Naive B cell (primary cell): ENCODE data around the gene KPNB1. TPM values are rescaled to one million over a fixed set of nuclear protein-coding genes. Genes with fewer than 3 reads are reported as not detected.

Source experiments
- ATAC-seq, 2 donors: fragments of 150-1000 bp; cut with Tn5 transposase; 2 replicates each; pipeline ENCODE4 v1.10.0; 2021; ENCODE audit warnings: low read depth in 2 of 2, mild to moderate bottlenecking in 2 of 2, moderate library complexity in 2 of 2
- DNase-seq: peaks from one replicate; pipeline ENCODE4 v3.0.0; 2022
- H3K27ac Mint-ChIP-seq, 6 donors: one replicate each; pipeline ENCODE4 v1.8.0; 2020 to 2022; ENCODE audit warnings: mild to moderate bottlenecking in 6 of 6, mixed read lengths in 6 of 6, moderate library complexity in 5 of 6, inconsistent platforms in 2 of 6
- H3K27me3 Mint-ChIP-seq, 3 donors: one replicate each; pipeline ENCODE4 v1.8.0; 2021 to 2022; ENCODE audit warnings: mixed read lengths in 3 of 3, mild to moderate bottlenecking in 1 of 3
- H3K36me3 Mint-ChIP-seq, 2 donors: one replicate each; pipeline ENCODE4 v1.8.0; 2020 to 2022; ENCODE audit warnings: mixed read lengths in 2 of 2, inconsistent platforms in 1 of 2, mild to moderate bottlenecking in 1 of 2
- H3K4me1 Mint-ChIP-seq, 3 donors: one replicate each; pipeline ENCODE4 v1.8.0; 2020 to 2022; ENCODE audit warnings: mixed read lengths in 3 of 3, inconsistent platforms in 1 of 3, mild to moderate bottlenecking in 1 of 3, moderate library complexity in 1 of 3
- H3K4me3 Mint-ChIP-seq, 8 donors: one replicate each; pipeline ENCODE4 v1.8.0; 2020 to 2022; ENCODE audit warnings: mild to moderate bottlenecking in 8 of 8, mixed read lengths in 8 of 8, moderate library complexity in 8 of 8, inconsistent platforms in 2 of 8
- H3K9me3 Mint-ChIP-seq, 7 donors: one replicate each; pipeline ENCODE4 v1.8.0; 2020 to 2022; ENCODE audit warnings: mixed read lengths in 7 of 7, mild to moderate bottlenecking in 5 of 7, inconsistent platforms in 2 of 7, moderate library complexity in 1 of 7
- polyA plus RNA-seq, 6 donors: library from polyadenylated mRNA; unstranded; fragments of 300-500 nt; fragmentation: Illumina TruSeq; gene quantifications; one replicate each; pipeline ENCODE4 v1.2.3, GENCODE V29; 2021; ENCODE audit warnings: low read depth in 6 of 6

The KPNB1 gene
- polyA plus RNA-seq, 6 donors from 2014 or later, result 6.4 to 33.5 (median 30.6) TPM

DNA sequence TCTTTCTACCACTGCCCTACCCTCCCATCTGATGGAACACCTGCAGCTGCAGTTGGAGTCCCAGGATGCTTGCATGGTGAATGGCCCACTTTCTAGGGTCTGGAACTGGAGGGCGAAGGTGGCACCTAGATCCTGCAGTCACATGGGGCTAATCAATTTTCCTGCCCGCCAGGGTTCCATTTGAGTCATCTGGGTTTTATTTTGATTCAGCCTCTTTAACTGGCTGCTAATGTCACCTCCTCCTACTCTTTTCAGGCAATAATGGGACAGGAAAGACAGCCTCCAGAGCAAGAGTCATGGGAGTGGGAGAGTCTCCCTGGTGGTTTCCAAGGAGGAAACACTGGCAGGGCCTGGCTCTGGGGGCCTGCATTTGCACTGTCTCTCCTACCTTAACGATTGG, 40.4 kb downstream of the KPNB1 start:
- Mint-ChIP-seq H3K9me3 (no peaks in the 10 kb centered on the region), H3K36me3 (no peaks in the 10 kb centered on the region), H3K4me3 (no peak overlapping the region), H3K4me1 (peaks cover 19 to 22% (median 22%) of the 10 kb centered on the region in 3 donors), H3K27me3 (no peaks in the 10 kb centered on the region), H3K27ac (no peak overlapping the region)
- ATAC-seq (no peak), DNase-seq (no peak)

- no peaks in the 10 kb centered on the region for H3K27me3 Mint-ChIP-seq
- no peak for ATAC-seq
- peak overlapping the region in 4 of 6 donors; percentile 75 to 80 (median 76) for H3K27ac Mint-ChIP-seq
- no peaks in the 10 kb centered on the region for H3K36me3 Mint-ChIP-seq
- peak overlapping the region; percentile 49 to 100 (median 92) for H3K4me3 Mint-ChIP-seq
- H3K9me3 Mint-ChIP-seq, result no peaks in the 10 kb centered on the region
- DNase-seq, result no peak
- peaks cover 32 to 38% (median 35%) of the 10 kb centered on the region in 3 donors for H3K4me1 Mint-ChIP-seq
Observed at GRCh38 chr17:47692137-47692894, 42.6 kb downstream of the KPNB1 start.

DNA sequence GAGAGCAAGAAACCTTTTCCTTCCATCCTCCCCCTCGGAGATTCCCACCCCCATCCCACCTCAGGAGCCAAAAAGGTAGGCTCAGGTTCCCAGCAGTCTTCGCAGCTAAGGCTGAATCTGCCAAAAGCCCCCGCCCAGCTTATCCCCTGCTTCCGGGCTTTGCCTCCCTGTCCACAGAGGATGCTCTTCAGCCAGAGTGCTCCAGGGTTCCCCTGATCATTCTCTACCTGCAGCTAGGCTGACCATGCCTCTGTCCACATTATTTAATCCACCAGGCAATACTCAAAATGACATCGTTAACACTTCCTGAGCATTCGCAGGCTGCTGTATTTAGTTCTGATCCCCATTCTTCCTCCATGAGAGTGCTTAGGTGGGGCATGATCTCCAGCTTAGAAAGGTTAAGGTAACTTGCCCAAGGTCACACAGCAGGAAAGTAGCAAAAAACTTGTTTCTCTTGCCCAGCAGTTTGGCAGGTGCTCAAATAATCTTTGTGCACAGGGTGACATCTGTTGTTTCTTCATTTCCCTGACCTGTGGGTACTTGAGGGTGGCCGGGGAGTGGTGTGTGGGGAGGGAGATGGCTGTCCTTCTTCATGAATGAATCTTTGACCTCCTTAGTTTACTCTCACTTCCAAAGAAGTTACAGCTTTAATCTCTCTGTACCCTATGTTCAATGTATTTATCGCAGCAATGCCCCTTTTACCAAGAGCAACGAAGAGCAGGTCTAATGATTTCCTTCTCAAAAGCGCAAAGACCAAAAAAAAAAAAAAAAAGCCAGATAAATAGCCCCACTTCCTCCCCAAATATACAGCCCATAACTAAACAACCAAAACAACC, 43.4 kb downstream of the KPNB1 start:
- DNase-seq, result no peak
- no peak for ATAC-seq
- H3K27ac Mint-ChIP-seq, result peak overlapping the region in 5 of 6 donors; percentile 49 to 88 (median 80)
- H3K27me3 Mint-ChIP-seq, result no peaks in the 10 kb centered on the region
- H3K4me3 Mint-ChIP-seq, result peak overlapping the region; percentile 92 to 100 (median 94)
- H3K9me3 Mint-ChIP-seq, result no peaks in the 10 kb centered on the region
- H3K4me1 Mint-ChIP-seq, result peaks cover 32 to 38% (median 36%) of the 10 kb centered on the region in 3 donors
- H3K36me3 Mint-ChIP-seq, result no peaks in the 10 kb centered on the region

GRCh38 chr17:47693731-47694580, 44.2 kb downstream of the KPNB1 start, which contains the start of gene TBKBP1:
Gene TBKBP1 (plus strand): TSS chr17:47694161. CDS start chr17:47696113, 1,952 bp downstream.
- DNase-seq (peak; percentile 46), ATAC-seq (peak; percentile 61 to 66)
- H3K4me3 Mint-ChIP-seq, result peak within 1 kb of the TSS; percentile 92 to 100 (median 94)
- no peaks in the 10 kb centered on the region for H3K36me3 Mint-ChIP-seq
- H3K27ac Mint-ChIP-seq, result peak within 1 kb of the TSS; percentile 35 to 88 (median 78)
- H3K27me3 Mint-ChIP-seq, result no peaks in the 10 kb centered on the region
- H3K9me3 Mint-ChIP-seq, result no peaks in the 10 kb centered on the region
- H3K4me1 Mint-ChIP-seq, result peaks cover 40 to 43% (median 41%) of the 10 kb centered on the region in 3 donors

- no peaks in the 10 kb centered on the region for H3K27me3 Mint-ChIP-seq
- H3K27ac Mint-ChIP-seq, result peak overlapping the region; percentile 1 to 85 (median 46)
- no peaks in the 10 kb centered on the region for H3K36me3 Mint-ChIP-seq
- H3K9me3 Mint-ChIP-seq, result no peaks in the 10 kb centered on the region
- H3K4me3 Mint-ChIP-seq, result peak overlapping the region; percentile 84 to 100 (median 94)
- peak; percentile 39 to 43 for ATAC-seq
- H3K4me1 Mint-ChIP-seq, result peaks cover 41 to 44% (median 42%) of the 10 kb centered on the region in 3 donors
- peak; percentile 40 for DNase-seq
Observed at GRCh38 chr17:47694581-47695428, 45.1 kb downstream of the KPNB1 start.

GRCh38 chr17:47695429-47696376, 46.0 kb downstream of the KPNB1 start:
- Mint-ChIP-seq H3K4me1 (peaks cover 41 to 44% (median 42%) of the 10 kb centered on the region in 3 donors), H3K9me3 (no peaks in the 10 kb centered on the region)
- no peak for DNase-seq

GRCh38 chr17:47696717-47697642, 47.3 kb downstream of the KPNB1 start:
- Mint-ChIP-seq H3K9me3 (no peaks in the 10 kb centered on the region), H3K27me3 (no peaks in the 10 kb centered on the region), H3K36me3 (no peaks in the 10 kb centered on the region), H3K27ac (peak overlapping the region in 2 of 6 donors; percentile 10 to 74), H3K4me1 (peaks cover 47 to 51% (median 50%) of the 10 kb centered on the region in 3 donors), H3K4me3 (peak overlapping the region in 7 of 8 donors; percentile 9 to 94 (median 52))
- no peak for DNase-seq
- no peak for ATAC-seq

More at GRCh38 chr17:47695429-47696376, 46.0 kb downstream of the KPNB1 start:
- peak overlapping the region in 3 of 6 donors; percentile 67 to 85 (median 84) for H3K27ac Mint-ChIP-seq
- peak overlapping the region; percentile 84 to 100 (median 94) for H3K4me3 Mint-ChIP-seq
- H3K36me3 Mint-ChIP-seq, result no peaks in the 10 kb centered on the region
- H3K27me3 Mint-ChIP-seq, result no peaks in the 10 kb centered on the region
- no peak for ATAC-seq

GRCh38 chr17:47697906-47698711, 48.4 kb downstream of the KPNB1 start:
- ATAC-seq (no peak), DNase-seq (no peak)
- H3K4me3 Mint-ChIP-seq, result peak overlapping the region in 1 of 8 donors; percentile 39
- no peaks in the 10 kb centered on the region for H3K36me3 Mint-ChIP-seq
- peak overlapping the region in 2 of 6 donors; percentile 14 to 72 for H3K27ac Mint-ChIP-seq
- H3K9me3 Mint-ChIP-seq, result no peaks in the 10 kb centered on the region
- H3K27me3 Mint-ChIP-seq, result no peaks in the 10 kb centered on the region
- peaks cover 46 to 50% (median 48%) of the 10 kb centered on the region in 3 donors for H3K4me1 Mint-ChIP-seq

GRCh38 chr17:47698749-47699535, 49.2 kb downstream of the KPNB1 start:
- Mint-ChIP-seq H3K27ac (peak overlapping the region in 5 of 6 donors; percentile 14 to 72 (median 46)), H3K36me3 (no peaks in the 10 kb centered on the region), H3K9me3 (no peaks in the 10 kb centered on the region), H3K27me3 (no peaks in the 10 kb centered on the region), H3K4me3 (peak overlapping the region in 2 of 8 donors; percentile 0 to 13), H3K4me1 (peaks cover 48 to 52% (median 52%) of the 10 kb centered on the region in 3 donors)
- peak; percentile 62 for DNase-seq
- peak; percentile 28 to 44 for ATAC-seq
